GM18505 (cell line): ENCODE results near the gene APOBEC2.
A peak's percentile ranks its signal among the peaks of the same experiment; 100 is the strongest.

Experiments
- ATAC-seq: cut with Tn5 transposase; IDR thresholded peaks from one replicate; pipeline ENCODE4 v1.9.1; 2021; ENCODE audit not compliant: unreplicated experiment
- POLR2A ChIP-seq: IDR thresholded peaks from 4 replicates; pipeline ENCODE4 v1.6.1; 2011; ENCODE audit warnings: borderline replicate concordance; ENCODE audit not compliant: insufficient read depth, insufficient read length; ENCODE audit errors: extremely low read depth

Gene APOBEC2

GRCh38 chr6:41058783-41059181 lies 5.8 kb downstream of the APOBEC2 start:
- no peak for ATAC-seq
- no peak for TF ChIP-seq POLR2A

GRCh38 chr6:41059556-41059955 lies 6.6 kb downstream of the APOBEC2 start:
- TF ChIP-seq POLR2A: no peak
- no peak for ATAC-seq

GRCh38 chr6:41061196-41061726 lies 8.3 kb downstream of the APOBEC2 start:
- ATAC-seq: no peak
- no peak for TF ChIP-seq POLR2A

GRCh38 chr6:41062056-41062455 lies 9.1 kb downstream of the APOBEC2 start:
- no peak for ATAC-seq

GRCh38 chr6:41063884-41064285 lies 10.9 kb downstream of the APOBEC2 start:
- TF ChIP-seq POLR2A: no peak
- ATAC-seq: no peak

More at GRCh38 chr6:41062056-41062455, 9.1 kb downstream of the APOBEC2 start:
- TF ChIP-seq POLR2A: no peak

- TF ChIP-seq POLR2A: no peak
- no peak for ATAC-seq
Observed at GRCh38 chr6:41064841-41065240, 11.8 kb downstream of the APOBEC2 start.

GRCh38 chr6:41065550-41066026 lies 12.6 kb downstream of the APOBEC2 start:
- ATAC-seq: no peak
- TF ChIP-seq POLR2A: no peak

GRCh38 chr6:41066867-41067304 lies 13.9 kb downstream of the APOBEC2 start:
- no peak for ATAC-seq
- TF ChIP-seq POLR2A: no peak

- no peak for TF ChIP-seq POLR2A
- no peak for ATAC-seq
Observed at GRCh38 chr6:41071501-41071922, 18.5 kb downstream of the APOBEC2 start.

GRCh38 chr6:41071923-41072835 lies 19.2 kb downstream of the APOBEC2 start, which contains the start of gene OARD1:
TSS of gene OARD1 (minus strand) at chr6:41072356. CDS start at chr6:41071634, 722 bp downstream.
- ATAC-seq: peak; percentile 56
- peak; percentile 71 for TF ChIP-seq POLR2A

GRCh38 chr6:41072836-41073202 lies 19.8 kb downstream of the APOBEC2 start, which contains the start of gene NFYA:
TSS of gene NFYA (plus strand) at chr6:41072974. CDS start at chr6:41079090, 6,116 bp downstream.
- peak; percentile 56 for ATAC-seq
- no peak for TF ChIP-seq POLR2A

GRCh38 chr6:41073203-41073967 lies 20.4 kb downstream of the APOBEC2 start:
- peak; percentile 86 for TF ChIP-seq POLR2A
- peak; percentile 22 for ATAC-seq
